Upper lobe of left lung (tissue), 6 donors: ENCODE data around the gene MYOM1. TPM values are rescaled to one million over a fixed set of nuclear protein-coding genes. Genes with fewer than 3 reads are reported as not detected.
"Not testable (repeated sequence)": the region's sequence is repeated elsewhere in the genome, so short reads cannot be mapped to it uniquely, and the experiment has no call there.

ENCODE experiments used
- ATAC-seq, 2 donors: fragments of 200-7000 bp; cut with Tn5 transposase; one replicate each; pipeline ENCODE4 v1.9.1; 2022; ENCODE audit warnings: mild to moderate bottlenecking in 2 of 2, moderate library complexity in 2 of 2; ENCODE audit not compliant: low FRiP score in 2 of 2
- DNase-seq, 2 donors: peaks; one replicate each; pipeline ENCODE4 v3.0.0-alpha.2; 2019 to 2020
- H3K27ac ChIP-seq, 4 donors: fragments of 200-600 bp; sonication (generic); one replicate each; pipeline ENCODE4 v1.5.1; 2016 to 2019
- H3K27me3 ChIP-seq, 4 donors: fragments of 200-600 bp; sonication (generic); one replicate each; pipeline ENCODE4 v1.5.1; 2017 to 2019
- H3K36me3 ChIP-seq, 4 donors: fragments of 200-600 bp; sonication (generic); one replicate each; pipeline ENCODE4 v1.5.1; 2016 to 2019
- H3K4me1 ChIP-seq, 4 donors: fragments of 200-600 bp; sonication (generic); one replicate each; pipeline ENCODE4 v1.5.1; 2018 to 2019
- H3K4me3 ChIP-seq, 4 donors: fragments of 200-600 bp; sonication (generic); one replicate each; pipeline ENCODE4 v1.5.1; 2017 to 2019; ENCODE audit warnings: mild to moderate bottlenecking in 2 of 4, moderate library complexity in 1 of 4
- H3K9me3 ChIP-seq, 4 donors: fragments of 200-600 bp; sonication (generic); one replicate each; pipeline ENCODE4 v1.5.1; 2018 to 2019
- CTCF ChIP-seq, 6 experiments: fragments of 450-650 bp in 4 of 6; fragments of 200-600 bp in 2 of 6; sonication (generic) in 2 of 6; IDR thresholded peaks; one replicate each; pipeline ENCODE4 v1.5.1; 2016 to 2019; ENCODE audit warnings: antibody characterized with exemption in 6 of 6
- EP300 ChIP-seq, 4 donors: sonication (generic); formaldehyde crosslinking; IDR thresholded peaks; one replicate each; pipeline ENCODE4 v1.5.1; 2017; ENCODE audit warnings: antibody characterized with exemption in 4 of 4, control low read depth in 2 of 4
- POLR2A ChIP-seq, 4 donors: fragments of 450-650 bp; IDR thresholded peaks; one replicate each; pipeline ENCODE4 v1.5.1; 2016 to 2017; ENCODE audit warnings: antibody characterized with exemption in 4 of 4, mild to moderate bottlenecking in 2 of 4
- POLR2AphosphoS5 ChIP-seq, 2 donors: sonication (generic); formaldehyde crosslinking; IDR thresholded peaks; one replicate each; pipeline ENCODE4 v1.5.1; 2017; ENCODE audit warnings: antibody characterized with exemption in 2 of 2
- WGBS, 2 donors: methylation state at CpG; one replicate each; pipeline ENCODE4 v1.1.5; 2017 to 2018; 5-methylcytosine and 5-hydroxymethylcytosine counted together
- total RNA-seq, 6 donors: library from RNA; depleted of rRNA in 4 of 6; stranded (reverse); fragments of >200 nt in 4 of 6; gene quantifications; one replicate each; pipeline versions ENCODE4 v1.1.0 to v1.2.1, GENCODE V29; 2016 to 2021
- donor health status: DM: no; HTN: no; CAD: no; lungs with moderate emphysema.
- donor health status: DM: no; HTN: yes; CAD: no; lungs with severe emphysema.

MYOM1 gene
- total RNA-seq, 6 donors from 2014 or later: 0.76 to 11.2 (median 2.2) TPM

GRCh38 chr18:3205239-3205638 is 14.5 kb downstream of the MYOM1 start:
- Histone ChIP-seq H3K27me3 (no peaks in the 10 kb centered on the region), H3K27ac (no peak overlapping the region), H3K4me1 (no peaks in the 10 kb centered on the region), H3K36me3 (no peaks in the 10 kb centered on the region), H3K4me3 (no peak overlapping the region), H3K9me3 (peaks cover 0 to 11% (median 0%) of the 10 kb centered on the region in 4 donors)
- TF ChIP-seq POLR2A (IDR thresholded peaks at IDR 0.05): no peak
- TF ChIP-seq POLR2AphosphoS5 (IDR thresholded peaks at IDR 0.05): no peak
- TF ChIP-seq EP300 (IDR thresholded peaks at IDR 0.05): no peak
- TF ChIP-seq CTCF (IDR thresholded peaks at IDR 0.05): no peak
- DNase-seq (no peak), ATAC-seq (no peak)

- H3K9me3 ChIP-seq: peaks cover 0 to 11% (median 0%) of the 10 kb centered on the region in 4 donors
- WGBS, 2 donors: 79 to 89% methylated on average over 2 of the region's 2 CpGs
- H3K27ac ChIP-seq: no peak overlapping the region
- ATAC-seq (no peak), DNase-seq (no peak)
- TF ChIP-seq EP300 (IDR thresholded peaks at IDR 0.05) (no peak), CTCF (IDR thresholded peaks at IDR 0.05) (no peak), POLR2A (IDR thresholded peaks at IDR 0.05) (no peak), POLR2AphosphoS5 (IDR thresholded peaks at IDR 0.05) (no peak)
- H3K36me3 ChIP-seq: no peaks in the 10 kb centered on the region
- H3K27me3 ChIP-seq: no peaks in the 10 kb centered on the region
- no peaks in the 10 kb centered on the region for H3K4me1 ChIP-seq
- H3K4me3 ChIP-seq: no peak overlapping the region
Measured at GRCh38 chr18:3199942-3200645, 19.7 kb downstream of the MYOM1 start.

GRCh38 chr18:3198260-3198860 is 21.4 kb downstream of the MYOM1 start:
- H3K4me1 ChIP-seq, H3K27me3 ChIP-seq, H3K27ac ChIP-seq, ATAC-seq, H3K36me3 ChIP-seq, DNase-seq, H3K4me3 ChIP-seq: not testable (repeated sequence)
- H3K9me3 ChIP-seq: peaks cover 0 to 11% (median 0%) of the 10 kb centered on the region in 4 donors
- 93 to 95% methylated on average over 11 of the region's 11 CpGs for WGBS, 2 donors

- ATAC-seq (no peak), DNase-seq (no peak)
- no peaks in the 10 kb centered on the region for H3K27me3 ChIP-seq
- no peak overlapping the region for H3K4me3 ChIP-seq
- TF ChIP-seq POLR2AphosphoS5 (IDR thresholded peaks at IDR 0.05): no peak
- H3K4me1 ChIP-seq: no peaks in the 10 kb centered on the region
- H3K27ac ChIP-seq: no peak overlapping the region
- no peaks in the 10 kb centered on the region for H3K36me3 ChIP-seq
- 83 to 88% methylated on average over 6 of the region's 6 CpGs for WGBS, 2 donors
- H3K9me3 ChIP-seq: no peaks in the 10 kb centered on the region
Measured at GRCh38 chr18:3194947-3195612, 24.7 kb downstream of the MYOM1 start.

- TF ChIP-seq EP300 (IDR thresholded peaks at IDR 0.05) (no peak), CTCF (IDR thresholded peaks at IDR 0.05) (no peak), POLR2AphosphoS5 (IDR thresholded peaks at IDR 0.05) (no peak), POLR2A (IDR thresholded peaks at IDR 0.05) (no peak)
- no peaks in the 10 kb centered on the region for H3K27me3 ChIP-seq
- no peaks in the 10 kb centered on the region for H3K4me1 ChIP-seq
- H3K4me3 ChIP-seq: no peak overlapping the region
- ATAC-seq: no peak
- no peaks in the 10 kb centered on the region for H3K36me3 ChIP-seq
- no peak for DNase-seq
- H3K9me3 ChIP-seq: no peaks in the 10 kb centered on the region
- no peak overlapping the region for H3K27ac ChIP-seq
- 59 to 60% methylated on average over 1 of the region's 1 CpG for WGBS, 2 donors
Measured at GRCh38 chr18:3193331-3193730, 26.4 kb downstream of the MYOM1 start.
